Chondrocyte (in vitro differentiated cells): ENCODE data around the gene RERE. TPM values are rescaled to one million over a fixed set of nuclear protein-coding genes. Genes with fewer than 3 reads are reported as not detected.
A peak's percentile ranks its signal among the peaks of the same experiment; 100 is the strongest.

Experiments
- DNase-seq: peaks from one replicate; pipeline ENCODE4 v3.0.0; 2021; ENCODE audit warnings: mixed read lengths, low spot score
- H3K27ac Mint-ChIP-seq: one replicate; pipeline ENCODE4 v1.8.0; 2021; ENCODE audit warnings: mild to moderate bottlenecking, moderate library complexity, mixed read lengths; ENCODE audit not compliant: unreplicated experiment
- H3K27me3 Mint-ChIP-seq: 2 replicates; pipeline ENCODE4 v1.8.0; 2021; ENCODE audit warnings: low read depth, mixed read lengths
- H3K36me3 Mint-ChIP-seq: 2 replicates; pipeline ENCODE4 v1.8.0; 2021; ENCODE audit warnings: low read depth, mixed read lengths
- H3K4me1 Mint-ChIP-seq: 2 replicates; pipeline ENCODE4 v1.8.0; 2021; ENCODE audit warnings: low read depth, mild to moderate bottlenecking, mixed read lengths
- H3K4me3 Mint-ChIP-seq: one replicate; pipeline ENCODE4 v1.8.0; 2021; ENCODE audit warnings: mild to moderate bottlenecking, moderate library complexity, mixed read lengths; ENCODE audit not compliant: unreplicated experiment
- H3K9me3 Mint-ChIP-seq: 2 replicates; pipeline ENCODE4 v1.8.0; 2021; ENCODE audit warnings: low read depth, mixed read lengths
- CTCF ChIP-seq: fragments of 200-600 bp; sonication (generic); IDR thresholded peaks from 2 replicates; pipeline ENCODE4 v1.5.0; 2021; ENCODE audit warnings: antibody characterized with exemption, mild to moderate bottlenecking, moderate library complexity
- total RNA-seq: library from RNA; stranded (reverse); gene quantifications from 3 replicates; pipeline ENCODE4 v1.2.1, GENCODE V29; 2021

The RERE gene
- total RNA-seq, 1 donor from 2014 or later: 64.9 TPM

- H3K27ac Mint-ChIP-seq: peak overlapping the region; percentile 78
- peaks cover 4% of the 10 kb centered on the region for H3K36me3 Mint-ChIP-seq
- H3K4me1 Mint-ChIP-seq: peaks cover 61% of the 10 kb centered on the region
- H3K9me3 Mint-ChIP-seq: no peaks in the 10 kb centered on the region
- no peak overlapping the region for H3K4me3 Mint-ChIP-seq
- H3K27me3 Mint-ChIP-seq: no peaks in the 10 kb centered on the region
- no peak for TF ChIP-seq CTCF
- no peak for DNase-seq
Measured at GRCh38 chr1:8396786-8397406, 420.5 kb downstream of the RERE start.

GRCh38 chr1:8396083-8396785 lies 421.2 kb downstream of the RERE start:
- H3K4me1 Mint-ChIP-seq: peaks cover 63% of the 10 kb centered on the region
- no peak for TF ChIP-seq CTCF
- no peaks in the 10 kb centered on the region for H3K9me3 Mint-ChIP-seq
- peak overlapping the region; percentile 78 for H3K27ac Mint-ChIP-seq
- peaks cover 4% of the 10 kb centered on the region for H3K36me3 Mint-ChIP-seq
- no peak overlapping the region for H3K4me3 Mint-ChIP-seq
- no peak for DNase-seq
- H3K27me3 Mint-ChIP-seq: no peaks in the 10 kb centered on the region

- H3K4me3 Mint-ChIP-seq: no peak overlapping the region
- peaks cover 71% of the 10 kb centered on the region for H3K4me1 Mint-ChIP-seq
- no peaks in the 10 kb centered on the region for H3K9me3 Mint-ChIP-seq
- no peaks in the 10 kb centered on the region for H3K27me3 Mint-ChIP-seq
- peaks cover 4% of the 10 kb centered on the region for H3K36me3 Mint-ChIP-seq
- TF ChIP-seq CTCF: no peak
- peak overlapping the region; percentile 78 for H3K27ac Mint-ChIP-seq
- DNase-seq: no peak
Measured at GRCh38 chr1:8395433-8395866, 422.0 kb downstream of the RERE start.

- no peaks in the 10 kb centered on the region for H3K27me3 Mint-ChIP-seq
- H3K4me1 Mint-ChIP-seq: peaks cover 71% of the 10 kb centered on the region
- no peak overlapping the region for H3K4me3 Mint-ChIP-seq
- H3K9me3 Mint-ChIP-seq: no peaks in the 10 kb centered on the region
- TF ChIP-seq CTCF: no peak
- peak overlapping the region; percentile 78 for H3K27ac Mint-ChIP-seq
- DNase-seq: no peak
- peaks cover 4% of the 10 kb centered on the region for H3K36me3 Mint-ChIP-seq
Measured at GRCh38 chr1:8394456-8395321, 422.8 kb downstream of the RERE start.

GRCh38 chr1:8392522-8392921 lies 424.9 kb downstream of the RERE start:
- H3K27ac Mint-ChIP-seq: no peak overlapping the region

More at GRCh38 chr1:8392522-8392921, 424.9 kb downstream of the RERE start:
- DNase-seq: no peak
- Mint-ChIP-seq H3K27me3 (no peaks in the 10 kb centered on the region), H3K9me3 (no peaks in the 10 kb centered on the region), H3K4me3 (no peak overlapping the region), H3K4me1 (peaks cover 61% of the 10 kb centered on the region), H3K36me3 (peaks cover 7% of the 10 kb centered on the region)
- TF ChIP-seq CTCF: no peak
